K562 (cell line): Measurements from ENCODE around the gene UFSP1.

Source experiments
- CEBPB ChIP-seq: fragments of 450-650 bp; IDR thresholded peaks from 2 replicates; pipeline ENCODE4 v1.6.1; 2016; ENCODE audit warnings: missing genetic modification characterization, missing compliant biosample characterization
- NR3C1 ChIP-seq: sonication (generic); formaldehyde crosslinking; IDR thresholded peaks from 2 replicates; pipeline ENCODE4 v1.8.1; 2022; ENCODE audit warnings: missing genetic modification reagents
- POLR2AphosphoS2 ChIP-seq: IDR thresholded peaks from 2 replicates; pipeline ENCODE4 v1.6.1; 2012; ENCODE audit warnings: low read length, improper control_type of control experiment
- ZNF175 ChIP-seq: fragments of 200-800 bp; sonication (Bioruptor generic); IDR thresholded peaks from 2 replicates; pipeline ENCODE4 v1.6.1; 2016; ENCODE audit warnings: low read depth, mild to moderate bottlenecking, missing genetic modification characterization, missing compliant biosample characterization

DNA sequence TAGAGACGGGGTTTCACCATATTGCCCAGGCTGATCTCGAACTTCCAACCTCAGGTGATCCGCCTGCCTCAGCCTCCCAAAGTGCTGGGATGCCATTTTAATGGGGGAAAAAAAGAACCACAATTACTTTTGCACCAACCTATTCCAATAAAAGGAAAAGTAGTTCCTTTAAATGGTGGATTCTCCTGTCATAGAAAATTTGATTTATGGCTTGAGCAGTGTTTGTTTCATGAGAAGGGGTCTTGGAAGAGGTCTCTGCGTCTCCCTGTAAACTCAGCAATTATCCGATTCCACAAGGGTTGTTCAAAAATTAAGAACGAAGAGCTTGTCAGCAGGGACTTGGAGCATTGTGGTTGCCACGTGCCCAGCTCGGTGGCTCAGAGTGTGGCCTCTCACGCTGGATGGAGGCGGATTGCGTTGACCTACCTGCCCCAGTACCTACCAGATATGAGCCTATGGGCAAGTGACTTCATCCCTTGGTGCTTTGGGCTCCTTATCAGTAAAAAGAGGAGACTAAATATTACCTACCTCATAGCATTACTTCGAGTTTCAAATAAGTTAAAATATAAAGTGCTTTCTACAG is 25.2 kb downstream of the UFSP1 start:
- TF ChIP-seq POLR2AphosphoS2 (no peak), CEBPB (tag) (no peak), ZNF175 (CRISPR knock-in tag) (no peak), NR3C1 (CRISPR knock-in tag) (no peak)
